Stimulated activated naive CD8-positive, alpha-beta T cell treated with anti-CD3 and anti-CD28 coated beads, Interleukin-15, amount 100 ng/mL, for 72 hours (primary cell): ENCODE results near the gene MGST2.

Experiments
- ATAC-seq: fragments of 150-1000 bp; cut with Tn5 transposase; 2 replicates; pipeline ENCODE4 v1.10.0; 2021; ENCODE audit warnings: mild to moderate bottlenecking, moderate library complexity
- DNase-seq, 2 donors: peaks; one replicate each; pipeline ENCODE4 v3.0.0; 2021 to 2022
- H3K27ac Mint-ChIP-seq, 2 donors: one replicate each; pipeline ENCODE4 v1.8.0; 2022; ENCODE audit warnings: mild to moderate bottlenecking in 2 of 2, mixed read lengths in 2 of 2, moderate library complexity in 2 of 2
- H3K27me3 Mint-ChIP-seq: one replicate; pipeline ENCODE4 v1.8.0; 2022; ENCODE audit warnings: mixed read lengths
- H3K4me1 Mint-ChIP-seq: one replicate; pipeline ENCODE4 v1.8.0; 2022; ENCODE audit warnings: mild to moderate bottlenecking, mixed read lengths
- H3K4me3 Mint-ChIP-seq, 2 donors: one replicate each; pipeline ENCODE4 v1.8.0; 2022; ENCODE audit warnings: mild to moderate bottlenecking in 2 of 2, mixed read lengths in 2 of 2, moderate library complexity in 1 of 2
- H3K9me3 Mint-ChIP-seq, 2 donors: one replicate each; pipeline ENCODE4 v1.8.0; 2022; ENCODE audit warnings: mixed read lengths in 2 of 2

Gene MGST2

GRCh38 chr4:139749338-139749737 is 83.7 kb downstream of the MGST2 start:
- no peak for ATAC-seq
- no peak overlapping the region for H3K4me3 Mint-ChIP-seq
- no peak for DNase-seq
- peaks cover 7% of the 10 kb centered on the region for H3K4me1 Mint-ChIP-seq
- H3K27ac Mint-ChIP-seq: no peak overlapping the region
- H3K9me3 Mint-ChIP-seq: no peaks in the 10 kb centered on the region
- H3K27me3 Mint-ChIP-seq: peaks cover 8% of the 10 kb centered on the region

GRCh38 chr4:139749835-139750498 is 84.3 kb downstream of the MGST2 start:
- ATAC-seq (no peak), DNase-seq (no peak)
- H3K27ac Mint-ChIP-seq: peak overlapping the region in 1 of 2 donors; percentile 53
- H3K4me3 Mint-ChIP-seq: no peak overlapping the region
- H3K27me3 Mint-ChIP-seq: peaks cover 3% of the 10 kb centered on the region
- H3K4me1 Mint-ChIP-seq: peaks cover 7% of the 10 kb centered on the region
- H3K9me3 Mint-ChIP-seq: no peaks in the 10 kb centered on the region

DNA sequence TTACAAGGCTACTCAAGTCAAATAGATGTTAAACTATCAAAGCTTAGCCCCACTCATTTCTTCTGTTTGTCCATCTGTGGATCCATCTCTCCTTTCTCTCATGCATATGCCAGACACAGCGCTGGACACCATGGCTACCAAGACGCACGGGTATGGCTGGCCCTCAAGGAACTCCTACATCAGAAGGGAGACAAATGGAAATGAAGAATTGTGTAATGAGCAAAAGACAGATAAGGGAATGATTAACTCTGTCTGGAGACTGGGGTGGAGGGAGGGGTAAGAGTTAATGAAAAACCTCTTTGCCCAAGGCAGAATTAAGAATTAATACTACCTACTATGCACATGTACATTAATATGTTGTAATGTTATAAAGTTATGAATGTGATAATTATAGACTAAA is 88.1 kb downstream of the MGST2 start:
- no peaks in the 10 kb centered on the region for H3K27me3 Mint-ChIP-seq

More for the DNA sequence above, 88.1 kb downstream of the MGST2 start:
- Mint-ChIP-seq H3K27ac (no peak overlapping the region), H3K9me3 (no peaks in the 10 kb centered on the region), H3K4me3 (no peak overlapping the region), H3K4me1 (peaks cover 14% of the 10 kb centered on the region)
- ATAC-seq (no peak), DNase-seq (no peak)
